ENCODE results near the gene WSCD2.

Gene WSCD2

DNA sequence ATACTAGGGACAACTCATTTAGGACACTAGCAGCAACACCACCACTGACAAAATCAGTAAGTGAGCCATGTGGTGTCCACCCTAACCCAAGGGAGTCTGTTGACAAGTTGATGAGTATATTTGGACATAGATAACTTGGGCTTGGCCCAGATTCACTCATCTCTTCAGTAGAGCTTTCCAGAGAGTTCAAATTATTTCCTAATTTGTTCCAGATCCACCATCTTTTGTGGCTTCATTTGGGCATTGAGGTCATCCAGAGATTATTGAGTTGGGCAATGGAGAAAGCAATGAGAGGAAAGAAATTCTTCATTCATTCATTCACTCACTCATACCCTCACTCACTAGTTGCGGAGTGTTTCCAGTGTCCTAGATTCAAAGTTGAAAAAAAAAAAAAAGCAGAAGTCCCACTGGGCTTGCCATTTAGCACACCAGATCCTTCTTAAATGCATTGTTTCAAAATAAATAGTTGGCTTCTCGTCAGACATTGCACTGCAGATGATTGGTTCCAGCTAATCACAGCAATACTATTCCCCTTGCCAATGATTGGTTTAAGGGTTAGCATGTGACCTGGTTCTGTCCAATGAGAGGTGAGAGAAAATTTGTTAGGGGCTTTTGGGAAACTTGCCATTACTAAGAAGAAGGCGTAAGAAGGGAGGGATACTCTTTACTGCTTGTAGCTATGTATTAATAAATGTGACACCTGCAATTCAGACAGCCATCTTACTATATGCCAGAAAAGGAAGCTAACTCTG is 31.8 kb upstream of the WSCD2 start:
- no peak for DNase-seq (ENCODE audit: low read depth)
- Histone ChIP-seq H3K27me3 (replicated peaks; ENCODE audit: control insufficient read depth, insufficient read depth, low read length) (peaks cover 46% of the 10 kb centered on the region), H3K4me1 (ENCODE audit: control insufficient read depth, insufficient read depth, low read length) (no peaks in the 10 kb centered on the region), H3K36me3 (ENCODE audit: control insufficient read depth, insufficient read depth, low read length, severe bottlenecking) (no peaks in the 10 kb centered on the region), H3K9ac (ENCODE audit: low read length) (no peak overlapping the region), H3K9me3 (ENCODE audit: control insufficient read depth, low read length) (no peaks in the 10 kb centered on the region), H3K4me3 (ENCODE audit: low read length) (no peak overlapping the region)

DNA sequence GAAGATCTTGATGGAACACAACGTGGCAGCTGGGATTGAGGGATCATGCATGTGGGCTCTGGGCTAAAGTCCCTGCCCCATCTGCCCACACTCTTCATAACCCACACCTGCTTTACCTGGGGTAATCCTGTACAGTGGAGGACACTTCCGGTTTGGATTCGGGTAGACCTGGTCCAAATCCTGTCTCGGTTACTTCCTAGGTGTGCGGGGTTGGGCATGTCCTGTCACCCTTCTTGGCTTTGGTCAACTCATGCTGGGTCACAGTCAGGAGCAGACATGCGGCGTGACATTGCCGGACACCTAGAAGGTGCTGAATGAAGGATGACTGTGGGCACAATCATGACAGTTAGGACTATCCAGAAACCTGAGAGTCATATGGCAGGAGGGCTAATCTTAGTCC is 30.7 kb upstream of the WSCD2 start:
- no peaks in the 10 kb centered on the region for H3K9me3 ChIP-seq (ENCODE audit: control insufficient read depth, low read length)
- no peaks in the 10 kb centered on the region for H3K4me1 ChIP-seq (ENCODE audit: control insufficient read depth, insufficient read depth, low read length)
- no peaks in the 10 kb centered on the region for H3K36me3 ChIP-seq (ENCODE audit: control insufficient read depth, insufficient read depth, low read length, severe bottlenecking)
- DNase-seq (ENCODE audit: low read depth) = no peak
- no peak overlapping the region for H3K9ac ChIP-seq (ENCODE audit: low read length)
- peaks cover 40% of the 10 kb centered on the region for H3K27me3 ChIP-seq (replicated peaks; ENCODE audit: control insufficient read depth, insufficient read depth, low read length)
- H3K4me3 ChIP-seq (ENCODE audit: low read length) = no peak overlapping the region

DNA sequence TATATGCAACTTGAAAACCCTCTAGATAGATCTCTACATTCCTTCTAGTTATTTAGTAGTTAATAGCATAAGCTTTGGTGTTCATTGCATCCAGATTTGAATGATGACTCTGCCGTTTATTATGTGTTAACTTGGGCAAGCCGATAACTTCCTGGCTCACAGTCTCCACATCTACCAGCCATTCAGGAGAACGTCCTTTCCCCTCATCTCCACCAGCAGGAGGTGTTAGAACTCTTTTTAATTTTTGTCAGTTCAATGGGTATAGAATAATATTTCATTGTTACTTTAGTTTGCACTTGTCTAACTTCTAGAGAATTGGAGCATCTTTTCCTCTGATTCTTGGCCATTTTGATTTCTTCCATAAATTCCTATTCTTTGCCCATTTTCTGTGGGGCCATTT is 30.0 kb upstream of the WSCD2 start:
- peaks cover 33% of the 10 kb centered on the region for H3K27me3 ChIP-seq (replicated peaks; ENCODE audit: control insufficient read depth, insufficient read depth, low read length)
- H3K36me3 ChIP-seq (ENCODE audit: control insufficient read depth, insufficient read depth, low read length, severe bottlenecking) = no peaks in the 10 kb centered on the region
- no peaks in the 10 kb centered on the region for H3K9me3 ChIP-seq (ENCODE audit: control insufficient read depth, low read length)
- no peak overlapping the region for H3K4me3 ChIP-seq (ENCODE audit: low read length)
- DNase-seq (ENCODE audit: low read depth) = peak; percentile 40
- H3K4me1 ChIP-seq (ENCODE audit: control insufficient read depth, insufficient read depth, low read length) = no peaks in the 10 kb centered on the region
- H3K9ac ChIP-seq (ENCODE audit: low read length) = no peak overlapping the region

- Histone ChIP-seq H3K9me3 (ENCODE audit: control insufficient read depth, low read length) (no peaks in the 10 kb centered on the region), H3K27me3 (replicated peaks; ENCODE audit: control insufficient read depth, insufficient read depth, low read length) (peaks cover 28% of the 10 kb centered on the region), H3K9ac (ENCODE audit: low read length) (no peak overlapping the region), H3K36me3 (ENCODE audit: control insufficient read depth, insufficient read depth, low read length, severe bottlenecking) (no peaks in the 10 kb centered on the region), H3K4me3 (ENCODE audit: low read length) (no peak overlapping the region), H3K4me1 (ENCODE audit: control insufficient read depth, insufficient read depth, low read length) (no peaks in the 10 kb centered on the region)
- no peak for DNase-seq (ENCODE audit: low read depth)
Measured at GRCh38 chr12:108099778-108100489, 29.2 kb upstream of the WSCD2 start.

GRCh38 chr12:108101605-108102175 is 27.4 kb upstream of the WSCD2 start:
- no peaks in the 10 kb centered on the region for H3K4me1 ChIP-seq (ENCODE audit: control insufficient read depth, insufficient read depth, low read length)
- no peaks in the 10 kb centered on the region for H3K9me3 ChIP-seq (ENCODE audit: control insufficient read depth, low read length)
- no peak overlapping the region for H3K9ac ChIP-seq (ENCODE audit: low read length)
- H3K36me3 ChIP-seq (ENCODE audit: control insufficient read depth, insufficient read depth, low read length, severe bottlenecking) = no peaks in the 10 kb centered on the region
- H3K27me3 ChIP-seq (replicated peaks; ENCODE audit: control insufficient read depth, insufficient read depth, low read length) = peaks cover 24% of the 10 kb centered on the region
- H3K4me3 ChIP-seq (ENCODE audit: low read length) = no peak overlapping the region
- no peak for DNase-seq (ENCODE audit: low read depth)

DNA sequence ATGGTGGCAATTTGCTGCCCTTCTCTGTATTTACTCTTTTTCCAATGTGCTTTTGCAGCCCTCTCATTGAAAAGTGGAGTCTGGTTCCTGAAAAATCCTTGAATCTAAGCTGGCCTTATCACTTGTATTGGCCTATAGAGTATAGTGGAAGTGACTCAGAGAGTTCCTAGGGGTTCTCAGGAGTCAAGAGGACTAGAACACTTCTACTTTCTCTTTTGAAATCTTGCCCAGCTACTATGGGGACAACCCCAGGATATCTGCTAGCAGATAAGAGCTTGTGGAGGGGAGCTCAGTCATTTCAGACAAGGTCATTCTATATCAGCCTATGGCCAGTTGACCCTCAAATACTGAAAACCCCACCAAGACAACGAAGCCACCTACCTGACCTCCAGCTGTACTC is 26.7 kb upstream of the WSCD2 start:
- H3K4me3 ChIP-seq (ENCODE audit: low read length) = no peak overlapping the region
- H3K9me3 ChIP-seq (ENCODE audit: control insufficient read depth, low read length) = no peaks in the 10 kb centered on the region
- H3K27me3 ChIP-seq (replicated peaks; ENCODE audit: control insufficient read depth, insufficient read depth, low read length) = peaks cover 25% of the 10 kb centered on the region
- H3K4me1 ChIP-seq (ENCODE audit: control insufficient read depth, insufficient read depth, low read length) = no peaks in the 10 kb centered on the region
- no peak for DNase-seq (ENCODE audit: low read depth)
- no peaks in the 10 kb centered on the region for H3K36me3 ChIP-seq (ENCODE audit: control insufficient read depth, insufficient read depth, low read length, severe bottlenecking)
- no peak overlapping the region for H3K9ac ChIP-seq (ENCODE audit: low read length)

GRCh38 chr12:108103087-108103486 is 26.0 kb upstream of the WSCD2 start:
- H3K9ac ChIP-seq (ENCODE audit: low read length) = no peak overlapping the region
- no peak overlapping the region for H3K4me3 ChIP-seq (ENCODE audit: low read length)
- no peaks in the 10 kb centered on the region for H3K36me3 ChIP-seq (ENCODE audit: control insufficient read depth, insufficient read depth, low read length, severe bottlenecking)
- no peaks in the 10 kb centered on the region for H3K9me3 ChIP-seq (ENCODE audit: control insufficient read depth, low read length)
- no peaks in the 10 kb centered on the region for H3K4me1 ChIP-seq (ENCODE audit: control insufficient read depth, insufficient read depth, low read length)
- peaks cover 24% of the 10 kb centered on the region for H3K27me3 ChIP-seq (replicated peaks; ENCODE audit: control insufficient read depth, insufficient read depth, low read length)
- DNase-seq (ENCODE audit: low read depth) = no peak

GRCh38 chr12:108103517-108103916 is 25.6 kb upstream of the WSCD2 start:
- H3K36me3 ChIP-seq (ENCODE audit: control insufficient read depth, insufficient read depth, low read length, severe bottlenecking) = no peaks in the 10 kb centered on the region
- H3K27me3 ChIP-seq (replicated peaks; ENCODE audit: control insufficient read depth, insufficient read depth, low read length) = peaks cover 20% of the 10 kb centered on the region
- H3K9ac ChIP-seq (ENCODE audit: low read length) = no peak overlapping the region
- no peak overlapping the region for H3K4me3 ChIP-seq (ENCODE audit: low read length)
- DNase-seq (ENCODE audit: low read depth) = no peak
- no peaks in the 10 kb centered on the region for H3K9me3 ChIP-seq (ENCODE audit: control insufficient read depth, low read length)
- H3K4me1 ChIP-seq (ENCODE audit: control insufficient read depth, insufficient read depth, low read length) = no peaks in the 10 kb centered on the region

GRCh38 chr12:108104657-108105056 is 24.4 kb upstream of the WSCD2 start:
- no peaks in the 10 kb centered on the region for H3K36me3 ChIP-seq (ENCODE audit: control insufficient read depth, insufficient read depth, low read length, severe bottlenecking)
- no peak overlapping the region for H3K4me3 ChIP-seq (ENCODE audit: low read length)
- no peak for DNase-seq (ENCODE audit: low read depth)
- no peaks in the 10 kb centered on the region for H3K9me3 ChIP-seq (ENCODE audit: control insufficient read depth, low read length)
- H3K27me3 ChIP-seq (replicated peaks; ENCODE audit: control insufficient read depth, insufficient read depth, low read length) = peaks cover 17% of the 10 kb centered on the region
- no peak overlapping the region for H3K9ac ChIP-seq (ENCODE audit: low read length)
- H3K4me1 ChIP-seq (ENCODE audit: control insufficient read depth, insufficient read depth, low read length) = no peaks in the 10 kb centered on the region

DNA sequence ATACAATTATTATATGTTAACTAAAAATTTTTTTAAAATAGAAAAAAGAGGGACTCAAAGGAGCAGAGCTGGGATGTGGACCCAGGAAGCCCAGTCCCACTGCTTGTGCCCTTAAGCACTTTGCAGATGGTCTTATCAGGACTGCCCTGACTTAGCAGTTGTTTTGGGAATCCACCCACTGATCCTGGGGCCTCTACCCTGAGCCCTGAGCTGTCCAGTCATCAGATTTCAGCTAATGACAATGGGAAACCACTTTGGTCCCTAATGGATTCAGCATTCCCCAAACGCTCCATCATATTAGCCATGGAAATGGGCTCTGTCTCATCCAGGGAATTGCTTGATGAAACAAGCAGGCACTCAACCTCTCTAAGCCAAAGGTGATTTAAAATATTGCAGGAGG is 22.5 kb upstream of the WSCD2 start:
- H3K9ac ChIP-seq (ENCODE audit: low read length) = no peak overlapping the region
- H3K4me1 ChIP-seq (ENCODE audit: control insufficient read depth, insufficient read depth, low read length) = no peaks in the 10 kb centered on the region
- no peaks in the 10 kb centered on the region for H3K9me3 ChIP-seq (ENCODE audit: control insufficient read depth, low read length)
- no peak for DNase-seq (ENCODE audit: low read depth)
- H3K27me3 ChIP-seq (replicated peaks; ENCODE audit: control insufficient read depth, insufficient read depth, low read length) = peaks cover 14% of the 10 kb centered on the region
- no peaks in the 10 kb centered on the region for H3K36me3 ChIP-seq (ENCODE audit: control insufficient read depth, insufficient read depth, low read length, severe bottlenecking)
- no peak overlapping the region for H3K4me3 ChIP-seq (ENCODE audit: low read length)

DNA sequence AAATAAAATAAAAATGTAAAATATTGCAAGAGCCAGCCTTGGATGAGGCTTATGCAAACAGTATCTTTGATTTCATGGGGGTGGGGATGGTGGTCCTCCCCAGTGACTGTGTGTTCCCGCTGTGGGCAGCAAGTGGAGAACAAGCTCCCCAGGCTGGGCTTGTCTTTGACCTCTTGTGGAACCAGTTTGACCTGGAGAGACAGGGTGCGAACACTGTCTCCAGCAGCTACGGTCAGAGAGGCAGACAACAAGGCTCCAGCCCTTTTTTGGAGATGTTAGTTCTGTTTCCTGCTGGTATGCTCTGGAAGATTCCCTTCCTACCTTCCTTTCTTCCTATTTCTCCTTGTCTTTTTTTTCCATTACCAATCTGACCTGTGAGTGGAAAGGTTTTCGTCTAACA is 21.8 kb upstream of the WSCD2 start:
- Histone ChIP-seq H3K9ac (ENCODE audit: low read length) (no peak overlapping the region), H3K4me3 (ENCODE audit: low read length) (no peak overlapping the region), H3K36me3 (ENCODE audit: control insufficient read depth, insufficient read depth, low read length, severe bottlenecking) (no peaks in the 10 kb centered on the region), H3K27me3 (replicated peaks; ENCODE audit: control insufficient read depth, insufficient read depth, low read length) (peaks cover 18% of the 10 kb centered on the region), H3K4me1 (ENCODE audit: control insufficient read depth, insufficient read depth, low read length) (no peaks in the 10 kb centered on the region), H3K9me3 (ENCODE audit: control insufficient read depth, low read length) (no peaks in the 10 kb centered on the region)
- no peak for DNase-seq (ENCODE audit: low read depth)
